NCI-H2196 (cell line): ENCODE results near the gene STK4.
"Not testable (repeated sequence)": the region's sequence is repeated elsewhere in the genome, so short reads cannot be mapped to it uniquely, and the experiment has no call there.

ENCODE experiments used
- DNase-seq: peaks from one replicate; lab custom pipeline; 2025; ENCODE audit not compliant: unreplicated experiment; lab: John Stamatoyannopoulos, UW

Gene STK4

DNA sequence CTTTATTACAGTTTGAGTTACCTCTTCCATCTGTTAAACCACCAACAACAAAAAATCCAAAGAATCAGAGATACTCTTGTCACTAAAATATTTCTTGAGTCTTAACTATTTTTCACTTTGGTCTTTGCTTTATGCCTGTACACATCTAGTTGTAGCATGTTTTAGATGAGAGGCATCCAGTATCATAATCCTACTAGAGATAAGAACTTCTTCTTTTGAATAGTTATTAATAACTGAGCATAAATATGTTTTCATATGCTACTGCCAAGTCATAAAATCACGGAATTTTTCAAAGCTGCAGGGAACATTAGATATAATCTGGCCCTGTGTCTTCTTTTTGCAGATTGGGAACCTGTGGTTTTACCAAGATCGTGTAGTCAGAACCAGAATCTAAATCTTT lies 55.3 kb downstream of the STK4 start:
- DNase-seq, result no peak

DNA sequence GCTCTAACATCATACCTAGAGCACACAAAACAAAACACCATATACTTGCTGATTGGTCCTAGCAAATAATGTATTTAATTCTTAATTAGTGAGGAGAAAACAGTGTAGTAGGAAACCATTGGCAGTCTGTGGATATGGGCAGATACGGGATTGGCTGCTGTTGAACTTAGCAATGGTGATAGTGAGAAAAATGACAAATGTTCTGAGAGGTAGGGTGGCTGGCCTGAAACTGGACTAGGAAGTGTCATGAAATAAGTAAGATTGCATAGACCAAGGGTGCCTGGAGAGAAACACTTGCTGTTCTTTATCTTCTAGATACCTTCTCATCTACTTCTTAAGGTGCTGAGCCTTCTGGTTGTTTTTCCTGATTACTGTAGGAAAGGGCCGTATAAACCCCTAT lies 56.8 kb downstream of the STK4 start:
- DNase-seq, result not testable (repeated sequence)

DNA sequence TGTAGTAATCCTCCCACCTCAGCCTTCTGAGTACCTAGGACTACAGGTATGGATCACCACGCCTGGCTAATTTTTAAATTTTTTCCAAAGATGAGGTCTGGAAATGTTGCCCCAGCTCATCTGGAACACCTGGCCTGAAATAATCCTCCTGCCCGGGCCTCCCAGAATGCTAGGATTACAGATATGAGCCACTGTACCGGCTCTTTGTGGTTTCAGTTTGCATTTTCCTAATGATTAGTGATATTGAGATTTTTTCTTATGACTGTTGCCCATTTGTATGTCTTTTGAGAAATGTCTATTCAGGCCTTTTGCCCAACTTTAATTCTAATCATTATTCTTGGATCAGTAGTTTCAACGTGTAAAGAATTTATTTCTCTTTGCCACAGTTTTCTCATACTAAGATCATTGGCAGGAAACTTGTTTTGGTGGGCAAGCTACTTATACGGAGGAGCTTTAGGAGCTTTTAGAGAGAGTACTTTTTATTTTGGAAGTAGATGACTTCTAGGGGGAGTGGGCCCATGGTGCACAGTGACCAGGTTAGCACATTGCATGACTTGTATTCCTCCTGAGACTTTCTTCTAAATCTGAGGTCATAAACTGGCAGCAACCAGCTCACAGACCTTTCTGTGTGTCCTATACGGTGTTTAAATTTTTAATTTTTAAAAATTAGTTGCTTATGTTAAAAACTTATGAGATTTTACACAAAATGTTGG lies 62.3 kb downstream of the STK4 start:
- no peak for DNase-seq

DNA sequence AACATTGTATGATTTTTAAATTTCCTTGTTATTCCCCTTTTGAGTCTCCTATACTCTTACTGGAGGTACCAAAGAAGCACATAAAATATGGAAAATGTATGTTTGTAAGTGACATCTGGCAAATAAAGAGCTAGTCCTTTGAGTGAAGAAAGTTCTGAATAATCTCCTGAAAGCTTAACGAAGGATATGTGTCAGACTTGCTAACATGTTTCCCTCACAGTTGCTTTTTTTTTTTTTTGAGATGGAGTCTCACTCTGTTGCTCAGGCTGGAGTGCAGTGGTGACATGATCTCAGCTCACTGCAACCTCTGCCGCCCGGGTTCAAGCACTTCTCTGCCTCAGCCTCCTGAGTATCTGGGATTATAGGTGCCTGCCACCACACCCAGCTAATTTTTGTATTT lies 63.6 kb downstream of the STK4 start:
- no peak for DNase-seq

DNA sequence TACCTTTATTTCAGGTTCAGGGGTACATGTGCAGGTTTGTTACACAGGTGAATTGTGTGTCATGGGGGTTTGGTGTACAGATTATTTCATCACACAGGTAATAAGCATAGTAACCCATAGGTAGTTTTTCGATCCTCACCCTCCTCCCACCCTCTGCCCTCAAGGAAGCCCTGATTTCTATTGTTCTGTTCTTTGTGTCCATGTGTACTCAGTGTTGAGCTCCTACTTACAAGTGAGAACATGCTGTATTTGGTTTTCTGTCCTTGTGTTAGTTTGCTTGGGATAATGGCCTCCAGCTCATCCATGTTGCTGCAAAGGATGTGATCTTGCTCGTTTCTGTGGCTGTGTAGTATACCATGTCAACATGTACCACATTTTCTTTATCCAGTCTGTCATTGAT lies 66.0 kb downstream of the STK4 start:
- no peak for DNase-seq

DNA sequence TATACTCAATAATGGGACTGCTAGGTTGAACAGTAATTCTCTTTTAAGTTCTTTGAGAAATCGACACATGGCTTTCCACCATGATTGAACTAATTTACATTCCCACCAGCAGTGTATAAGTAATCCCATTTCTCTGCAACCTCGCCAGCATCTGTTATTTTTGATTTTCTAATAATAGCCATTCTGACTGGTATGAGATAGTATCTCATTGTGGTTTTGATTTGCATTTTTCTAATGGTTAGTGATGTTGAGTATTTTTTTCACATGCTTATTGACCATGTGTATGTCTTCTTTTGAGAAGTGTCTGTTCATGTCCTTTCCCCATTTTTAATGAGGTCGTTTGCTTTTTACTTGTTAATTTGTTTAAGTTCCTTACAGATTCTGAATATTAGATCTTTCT lies 66.5 kb downstream of the STK4 start:
- DNase-seq, result no peak

DNA sequence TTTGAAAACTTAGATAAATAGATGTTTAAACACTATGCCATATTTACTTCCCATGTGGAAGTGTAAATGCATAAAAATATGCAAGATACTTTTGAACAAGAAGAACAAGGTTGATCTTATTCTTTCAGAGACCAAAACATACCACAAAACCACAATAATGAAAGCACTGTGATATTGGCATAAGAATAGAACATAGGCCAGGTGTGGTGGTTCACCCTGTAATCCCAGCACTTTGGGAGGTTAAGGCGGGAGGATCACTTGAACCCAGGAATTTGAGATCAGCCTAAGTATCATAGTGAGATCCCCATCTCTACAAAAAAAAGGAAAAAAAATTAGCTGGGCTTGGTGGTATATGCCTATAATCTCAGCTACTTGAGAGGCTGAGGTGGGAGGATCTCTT lies 68.1 kb downstream of the STK4 start:
- DNase-seq, result no peak

DNA sequence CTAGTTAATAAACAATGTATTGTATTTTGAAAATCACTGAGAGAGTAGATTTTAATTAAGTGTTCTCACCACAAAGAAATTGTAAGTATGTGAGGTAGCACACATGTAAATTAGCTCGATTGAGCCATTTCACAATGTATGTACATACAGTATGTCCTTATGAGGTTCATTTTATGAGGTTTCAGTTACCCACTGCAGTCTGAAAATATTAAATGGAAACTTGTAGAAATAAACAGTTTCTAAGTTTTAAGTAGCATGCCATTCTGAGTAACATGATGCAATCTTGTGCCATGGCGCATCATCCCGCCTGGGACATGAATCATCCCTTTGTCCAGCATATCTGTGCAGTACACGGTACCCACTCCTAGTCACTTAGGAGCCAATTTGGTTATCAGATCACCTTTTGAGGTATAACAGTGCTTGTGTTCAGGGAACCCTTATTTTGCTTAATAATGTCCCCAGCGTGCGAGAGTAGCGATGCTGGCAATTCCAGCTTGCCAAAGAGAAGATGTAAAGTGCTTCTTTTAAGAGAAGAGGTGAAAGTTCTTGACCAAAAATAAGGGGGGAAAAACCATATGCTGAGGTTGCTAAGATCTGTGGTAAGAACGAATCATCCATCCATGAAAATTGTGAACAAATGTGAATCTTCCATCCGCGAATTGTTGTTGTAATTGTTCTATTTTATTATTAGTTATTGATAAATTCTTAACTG lies 69.9 kb downstream of the STK4 start:
- DNase-seq, result no peak

DNA sequence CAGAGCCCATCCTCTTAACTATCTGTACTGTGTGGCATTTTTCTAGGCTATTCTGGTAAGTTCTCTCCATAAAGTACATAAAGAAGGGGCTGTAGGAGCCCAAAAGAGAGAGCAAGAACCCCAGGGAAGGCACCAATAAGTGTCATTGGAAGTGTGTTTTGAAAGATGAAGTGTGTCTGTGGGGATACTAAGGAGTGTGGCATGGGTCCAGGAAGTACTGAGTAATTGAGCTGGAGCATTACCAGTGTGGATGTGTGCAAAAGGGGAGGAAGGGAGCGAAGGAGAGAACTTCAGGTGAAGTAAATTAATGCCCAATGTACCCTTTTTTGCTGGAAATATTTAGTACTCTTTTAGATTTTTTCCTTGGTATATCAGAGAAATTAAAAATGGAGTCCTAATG lies 70.7 kb downstream of the STK4 start:
- DNase-seq, result no peak

DNA sequence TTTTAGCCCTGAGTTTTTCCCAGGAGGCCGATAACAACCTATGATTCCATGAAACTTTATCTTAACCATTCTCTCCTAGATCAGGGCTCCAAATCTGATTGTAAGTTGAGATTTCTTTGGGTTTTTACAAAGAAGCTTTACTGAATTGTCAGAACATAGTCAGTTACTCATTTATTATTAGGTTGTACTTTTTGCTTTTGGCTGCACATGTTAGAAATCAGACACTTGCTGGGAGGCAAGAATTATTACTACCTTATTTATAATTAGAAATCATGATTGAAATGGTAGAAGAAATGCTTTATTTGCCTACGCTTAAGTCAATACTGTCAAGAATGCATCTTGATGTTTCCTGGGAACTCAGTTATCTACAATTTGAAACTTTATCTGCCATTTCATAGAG lies 71.3 kb downstream of the STK4 start:
- no peak for DNase-seq

DNA sequence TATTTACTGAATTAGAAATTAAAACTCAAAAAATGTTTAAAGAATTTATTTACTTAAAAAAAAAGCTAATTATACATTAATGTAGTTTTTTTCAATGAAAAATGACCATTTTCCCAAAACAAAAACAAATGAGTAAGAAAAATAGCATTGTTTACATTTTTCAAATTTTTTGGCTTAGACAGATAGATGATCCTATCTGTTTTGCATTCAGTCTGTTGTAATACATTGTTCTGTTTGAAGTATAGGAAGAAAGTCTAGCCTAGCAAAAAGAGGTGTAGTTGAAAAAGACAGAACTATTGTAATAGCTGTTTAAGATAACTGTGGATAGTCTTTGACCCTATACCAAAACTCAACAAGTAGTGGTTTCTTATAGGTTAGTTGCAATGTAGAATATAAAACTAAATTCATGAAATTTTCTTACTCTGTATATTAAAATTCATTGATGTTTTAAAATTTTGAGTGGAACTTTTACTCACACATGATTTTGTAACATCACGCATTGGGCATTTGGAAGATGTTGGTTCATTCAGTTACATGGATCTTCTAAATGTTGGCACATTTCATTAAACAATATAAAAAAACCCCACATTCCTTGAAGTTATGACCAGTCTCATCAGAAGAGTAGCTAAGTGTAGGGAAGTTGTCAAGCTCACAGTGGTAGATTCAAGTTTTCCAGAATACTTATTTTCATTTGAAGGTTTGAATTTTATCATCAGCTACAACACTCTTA lies 72.6 kb downstream of the STK4 start:
- DNase-seq, result no peak

DNA sequence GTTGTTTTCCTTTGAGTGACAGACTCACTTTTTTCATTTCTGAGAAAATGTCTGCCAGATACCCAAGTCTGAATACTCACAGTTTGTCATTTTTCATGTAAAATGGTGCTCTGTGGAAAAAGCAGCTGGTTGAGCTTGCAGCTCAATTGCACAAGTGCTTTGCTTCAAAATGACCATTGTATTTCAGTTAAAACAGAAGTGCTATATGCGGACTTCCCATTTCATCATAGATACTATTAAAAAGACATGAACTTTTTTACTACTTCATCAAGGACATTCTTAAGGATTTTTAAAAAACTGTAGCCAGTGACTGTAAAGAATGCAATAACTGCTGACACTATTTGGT lies 73.1 kb downstream of the STK4 start:
- DNase-seq, result no peak

DNA sequence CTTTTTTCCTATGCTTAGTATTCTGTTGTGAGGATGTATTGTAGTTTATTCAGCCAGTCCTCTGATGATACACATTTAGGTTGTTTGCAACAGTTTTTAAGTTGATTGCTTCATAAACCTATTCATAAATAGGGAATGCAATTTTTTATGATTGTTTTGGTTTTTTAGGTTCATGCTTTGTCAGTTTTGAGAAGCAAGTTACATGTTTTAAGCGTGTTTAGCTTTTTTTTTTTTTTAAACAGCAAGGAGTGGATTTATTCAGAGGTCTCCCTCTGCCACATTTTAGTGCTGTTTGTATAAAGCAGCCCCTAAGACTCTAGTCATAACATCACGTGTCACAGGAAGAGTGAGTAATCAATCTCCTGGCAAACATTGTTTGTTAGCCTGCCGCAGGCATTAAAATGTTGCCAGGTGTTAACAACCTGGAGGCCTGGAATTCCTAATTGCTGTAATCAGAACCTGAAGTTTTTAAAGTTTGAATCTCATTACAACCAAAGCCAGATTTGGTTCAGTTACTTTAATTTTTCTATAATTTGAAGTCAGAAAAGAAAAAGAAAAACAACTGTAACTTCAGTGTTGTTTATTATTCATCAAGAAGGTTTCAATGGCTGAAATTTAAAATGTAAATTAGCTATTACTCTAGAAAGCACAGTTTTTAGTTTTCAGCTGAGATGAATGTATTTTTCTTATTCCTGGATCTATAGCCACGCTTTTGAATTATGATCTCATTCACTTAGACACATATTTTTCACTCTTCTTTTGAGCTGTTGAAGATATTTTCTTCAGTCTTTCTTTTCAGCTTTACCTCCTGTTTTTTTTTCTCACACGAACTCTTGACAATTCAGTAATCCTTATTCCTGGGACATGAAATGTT lies 75.4 kb downstream of the STK4 start:
- DNase-seq, result peak; percentile 8

DNA sequence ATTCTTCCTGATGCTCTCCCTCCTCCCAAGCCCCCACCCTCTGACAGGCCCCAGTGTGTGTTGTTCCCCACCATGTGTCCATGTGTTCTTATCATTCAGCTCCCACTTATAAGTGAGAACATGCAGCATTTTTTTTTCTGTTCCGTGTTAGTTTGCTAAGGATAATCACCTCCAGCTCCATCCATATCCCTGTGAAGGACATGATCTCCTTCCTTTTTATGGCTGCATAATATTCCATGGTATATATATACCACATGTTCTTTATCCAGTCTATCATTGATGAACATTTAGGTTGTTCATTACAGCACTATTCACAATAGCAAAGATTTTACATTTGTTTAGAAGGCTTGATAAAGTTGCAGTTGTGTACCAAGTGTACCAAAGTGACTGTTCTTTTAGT lies 76.7 kb downstream of the STK4 start:
- no peak for DNase-seq

DNA sequence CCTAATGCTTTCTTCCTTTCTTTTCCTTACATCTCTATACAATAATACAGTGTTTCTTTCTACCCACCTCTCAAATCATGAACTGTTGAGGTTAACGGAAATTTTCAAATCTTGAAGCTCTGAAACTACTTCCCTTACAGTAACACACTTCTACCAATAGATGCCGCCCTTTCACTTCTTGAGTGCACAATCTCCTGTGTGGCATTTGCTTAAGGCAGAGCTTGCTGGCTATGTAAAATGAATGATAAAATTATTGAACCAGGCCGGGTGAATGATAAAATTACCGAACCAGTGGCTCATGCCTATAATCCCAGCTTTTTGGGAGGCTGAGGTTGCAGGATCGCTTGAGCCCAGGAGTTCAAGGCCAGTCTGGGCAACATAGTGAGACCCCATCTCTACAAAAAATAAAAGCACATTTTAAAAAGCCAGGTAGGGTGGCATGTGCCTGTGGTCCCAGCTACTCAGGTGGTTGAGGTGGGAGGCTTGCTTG lies 77.8 kb downstream of the STK4 start:
- peak; percentile 81 for DNase-seq

DNA sequence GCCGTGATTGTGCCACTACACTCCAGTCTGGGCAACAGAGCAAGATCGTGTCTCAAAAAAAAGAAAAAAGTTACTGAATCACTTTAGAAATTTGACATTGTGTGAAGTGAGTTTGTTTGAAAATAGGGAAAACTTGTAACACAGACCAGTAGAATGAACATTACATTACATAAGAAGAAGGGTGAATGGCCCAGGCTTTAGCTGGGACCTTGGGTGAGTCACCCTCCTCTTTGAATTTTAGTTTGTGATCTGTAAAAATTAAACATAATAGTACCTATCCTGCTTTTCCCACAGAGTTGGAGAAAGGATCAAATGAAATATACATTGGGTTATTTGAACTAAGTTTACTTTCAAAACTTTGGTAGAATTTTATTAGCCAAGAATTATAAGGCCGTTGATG lies 78.3 kb downstream of the STK4 start:
- DNase-seq, result no peak

DNA sequence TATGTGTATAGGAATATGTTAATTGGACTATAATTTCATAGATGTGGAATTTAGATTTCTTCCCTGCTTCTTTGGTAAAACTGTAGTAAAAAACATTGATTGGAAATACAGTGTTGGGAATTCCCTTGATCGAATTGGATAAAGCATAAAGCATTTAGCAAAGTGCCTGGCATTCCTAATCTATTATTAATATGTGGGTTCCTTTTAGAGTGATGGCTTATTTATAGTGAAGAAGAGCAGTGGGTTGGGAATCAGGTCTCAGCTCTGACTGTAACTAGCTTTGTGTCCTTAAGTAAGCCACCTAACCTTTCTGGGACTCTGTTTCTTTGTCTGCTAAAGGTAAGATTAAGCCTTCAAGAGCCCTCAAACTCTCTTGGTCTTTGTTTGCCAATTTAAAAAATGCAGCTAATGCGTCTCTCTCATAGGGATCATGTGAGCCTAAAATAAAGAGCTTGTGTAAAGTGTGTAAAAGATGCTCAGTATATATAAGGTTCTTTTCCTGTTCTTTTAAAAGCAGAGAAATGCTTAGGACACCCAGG lies 81.3 kb downstream of the STK4 start:
- no peak for DNase-seq

DNA sequence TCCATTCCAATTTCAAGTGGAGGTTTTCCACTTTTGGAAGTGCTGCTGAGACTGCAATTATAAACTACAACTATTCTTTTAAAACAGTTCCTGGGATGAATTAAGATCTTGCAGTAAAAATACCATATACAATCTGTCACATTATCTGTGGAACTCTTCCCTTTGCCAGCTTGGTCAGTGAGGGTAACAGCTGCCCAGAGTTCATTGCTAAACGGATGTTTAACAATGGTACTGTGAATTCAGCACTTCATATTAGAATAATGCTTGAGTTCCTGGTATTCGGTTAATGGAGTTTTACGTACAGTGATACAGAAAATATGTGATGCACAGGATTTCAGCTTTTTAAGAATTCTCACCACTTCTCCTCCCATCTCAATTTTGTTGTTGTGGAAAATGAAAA lies 83.1 kb downstream of the STK4 start:
- no peak for DNase-seq

DNA sequence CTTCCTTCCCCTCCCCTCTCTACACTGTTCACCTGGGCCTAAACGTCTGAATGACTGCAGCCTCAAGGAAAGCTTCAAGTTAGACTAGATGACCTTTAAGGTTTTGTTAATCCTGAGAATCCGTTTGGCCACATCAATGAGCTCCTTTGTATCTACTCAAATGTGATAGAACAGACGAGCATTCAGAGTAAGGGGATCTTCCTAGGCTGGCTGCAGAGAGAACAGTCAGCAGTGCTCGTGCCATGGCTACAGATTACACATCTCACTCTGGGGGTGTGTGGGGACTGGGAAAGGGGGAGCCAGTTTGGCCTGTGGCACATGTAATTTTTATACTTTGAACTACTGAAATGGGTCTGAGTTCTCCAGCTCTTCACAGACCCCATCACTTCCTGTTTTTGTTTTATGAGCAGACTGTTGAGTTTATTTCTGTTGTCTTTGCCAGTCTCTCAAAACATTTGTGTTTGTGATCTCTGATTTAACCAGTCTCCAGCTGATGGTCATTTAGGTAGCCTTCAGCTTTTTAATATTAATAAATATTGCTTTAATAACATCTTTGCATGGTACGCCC lies 83.7 kb downstream of the STK4 start:
- DNase-seq, result no peak

DNA sequence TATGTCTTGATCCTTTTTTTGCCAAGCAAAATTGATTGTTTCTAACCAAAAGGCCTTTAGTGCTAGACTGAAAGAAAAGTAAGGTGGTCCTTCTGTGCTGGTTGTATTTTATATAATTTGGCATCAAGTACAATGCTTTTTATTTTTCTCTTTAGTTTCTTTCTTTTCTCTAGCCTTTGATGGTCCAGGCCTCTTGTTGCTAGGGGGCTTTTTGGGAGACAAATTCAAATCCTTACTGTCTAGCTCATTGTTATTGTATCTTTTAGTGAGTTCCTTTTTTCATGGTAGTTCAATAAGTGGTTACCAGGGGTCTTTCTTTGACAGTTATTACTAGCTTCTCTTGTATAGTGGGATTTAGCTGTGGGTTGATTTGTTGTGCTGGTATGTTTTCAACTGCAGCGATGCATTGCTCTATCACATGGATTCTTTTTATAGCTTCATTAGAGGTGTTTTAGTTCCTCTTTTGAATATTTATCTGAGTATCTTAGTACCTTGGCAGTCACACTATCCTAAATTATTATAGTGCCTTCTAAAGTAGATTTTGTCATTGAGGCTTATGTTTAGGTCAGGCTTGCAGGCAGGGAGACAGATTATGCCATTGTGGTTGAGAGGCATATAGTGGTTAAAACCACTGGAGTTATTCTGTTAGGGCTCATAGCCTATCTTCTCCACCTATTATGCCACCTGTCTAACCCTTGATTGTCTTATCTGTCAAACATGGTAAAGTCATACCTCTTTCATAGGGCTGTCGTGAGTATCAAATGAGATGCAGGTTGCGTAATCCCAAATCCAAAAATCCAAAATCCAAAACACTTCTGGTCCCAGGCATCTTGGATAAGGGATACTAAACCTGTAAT lies 85.1 kb downstream of the STK4 start:
- no peak for DNase-seq
